Right lobe of liver (tissue), 4 donors: ENCODE data around the gene TMTC1.

ENCODE experiments used
- CTCF ChIP-seq, 4 donors: fragments of 200-600 bp in 3 of 4; fragments of 450-650 bp in 1 of 4; IDR thresholded peaks; one replicate each; pipeline versions ENCODE4 v1.5.1 to v1.8.0; 2016 to 2022; ENCODE audit warnings: antibody characterized with exemption in 4 of 4, mild to moderate bottlenecking in 2 of 4
- POLR2A ChIP-seq: fragments of 450-650 bp; IDR thresholded peaks from one replicate; pipeline ENCODE4 v1.6.1; 2017; ENCODE audit warnings: antibody characterized with exemption, mild to moderate bottlenecking
- donor health status: DM: no; HTN: no; CAD: no.
- donor health status: DM: no; HTN: no; CAD: no.
- donor health status: DM: no; HTN: yes; CAD: no.

GRCh38 chr12:29552324-29552927 is 231.3 kb downstream of the TMTC1 start:
- peak; percentile 67 to 96 (median 94) for TF ChIP-seq CTCF (IDR thresholded peaks at IDR 0.05)
- TF ChIP-seq POLR2A: no peak
